GM12878 (cell line): ENCODE data around the gene MAML3. TPM values are rescaled to one million over a fixed set of nuclear protein-coding genes. Genes with fewer than 3 reads are reported as not detected.

Experiments
- ATAC-seq: fragments of 200-7000 bp; cut with Tn5 transposase; 3 replicates; pipeline ENCODE4 v1.9.1; 2020; ENCODE audit warnings: mild to moderate bottlenecking, moderate library complexity
- BruUV-seq: library from RNA; stranded (reverse); fragments of 400-500 nt; replicated peaks from 2 replicates; lab custom pipeline; 2021; lab: Mats Ljungman, UMichigan
- CTCF ChIA-PET: fragments of 300-600 bp; sonication (Branson Sonifier 250); formaldehyde crosslinking; extraction: SDS; loops from one replicate; lab custom pipeline; 2021; ENCODE audit warnings: inconsistent platforms; lab: Yijun Ruan, JAX
- POLR2A ChIA-PET: fragments of 350-600 bp; formaldehyde crosslinking; extraction: SDS; loops from one replicate; lab custom pipeline; 2021; ENCODE audit warnings: inconsistent platforms; lab: Charles Lee
- RAD21 ChIA-PET: fragments of 300-600 bp; sonication (Branson Sonifier 250); formaldehyde crosslinking; loops from one replicate; lab custom pipeline; 2023; ENCODE audit warnings: antibody characterized with exemption; ENCODE audit not compliant: unreplicated experiment; lab: Charles Lee
- SMC1A ChIA-PET: fragments of 300-600 bp; sonication (Branson Sonifier 250); formaldehyde crosslinking; loops from one replicate; lab custom pipeline; 2023; ENCODE audit not compliant: unreplicated experiment, uncharacterized antibody; lab: Charles Lee
- DNase-seq: peaks from one replicate; pipeline ENCODE4 v3.0.0-alpha.2; 2011; ENCODE audit warnings: low read depth, low spot score
- FAIRE-seq: peaks from 3 replicates; lab custom pipeline; 2011; peaks lifted over from hg19 to GRCh38; lab: Jason Lieb, UNC
- H2AFZ ChIP-seq: 2 replicates; pipeline ENCODE4 v1.6.0; 2011; ENCODE audit warnings: low read depth, low read length, control low read depth; ENCODE audit not compliant: control insufficient read depth
- H3K27ac ChIP-seq: 2 replicates; pipeline ENCODE4 v1.5.1; 2011; ENCODE audit warnings: control low read depth; ENCODE audit not compliant: control insufficient read depth, insufficient read depth
- H3K27me3 ChIP-seq, 2 experiments: replicated peaks in 1 of 2; 2 replicates each; pipeline versions ENCODE4 v1.6.0 to v1.6.1; 2011; ENCODE audit warnings: low read length in 1 of 2; ENCODE audit not compliant: control insufficient read depth in 2 of 2, insufficient read depth in 2 of 2
- H3K36me3 ChIP-seq, 2 experiments: 2 replicates each; pipeline ENCODE4 v1.5.1; 2011; ENCODE audit warnings: low read length in 1 of 2; ENCODE audit not compliant: control insufficient read depth in 2 of 2, insufficient read depth in 2 of 2
- H3K4me1 ChIP-seq: 2 replicates; pipeline ENCODE4 v1.6.1; 2011; ENCODE audit warnings: mild to moderate bottlenecking, low read length, moderate library complexity, mixed read lengths; ENCODE audit not compliant: control insufficient read depth, insufficient read depth
- H3K4me2 ChIP-seq: 2 replicates; pipeline ENCODE4 v1.6.0; 2011; ENCODE audit warnings: control low read depth; ENCODE audit not compliant: control insufficient read depth, insufficient read depth
- H3K4me3 ChIP-seq: fragments of 200-600 bp; sonication (generic); 2 replicates; pipeline ENCODE4 v1.5.1; 2016
- H3K79me2 ChIP-seq: 2 replicates; pipeline ENCODE4 v1.6.0; 2011; ENCODE audit warnings: low read length; ENCODE audit not compliant: control insufficient read depth, insufficient read depth
- H3K9ac ChIP-seq: 2 replicates; pipeline ENCODE4 v1.8.0; 2011; ENCODE audit warnings: low read length, control low read depth, mixed read lengths; ENCODE audit not compliant: control insufficient read depth, insufficient read depth
- H3K9me3 ChIP-seq: replicated peaks from 3 replicates; pipeline ENCODE4 v1.5.1; 2011; ENCODE audit warnings: mild to moderate bottlenecking, low read length; ENCODE audit not compliant: control insufficient read depth, insufficient read depth
- H4K20me1 ChIP-seq: 2 replicates; pipeline ENCODE4 v1.6.0; 2011; ENCODE audit not compliant: control insufficient read depth, insufficient read depth
- BHLHE40 ChIP-seq, 2 experiments: fragments of 450-650 bp in 1 of 2; IDR thresholded peaks; 2 replicates each; pipeline ENCODE4 v1.6.1; 2011 to 2017; ENCODE audit warnings: low read depth in 2 of 2, borderline replicate concordance in 1 of 2, improper control_type of control experiment in 1 of 2, low read length in 1 of 2, mild to moderate bottlenecking in 1 of 2
- EZH2 ChIP-seq: IDR thresholded peaks from 2 replicates; pipeline ENCODE4 v1.6.1; 2012; ENCODE audit warnings: low read depth, mild to moderate bottlenecking, control low read depth, inconsistent platforms, low read length, borderline replicate concordance; ENCODE audit not compliant: control insufficient read depth
- IKZF1 ChIP-seq: fragments of 450-650 bp; conservative IDR thresholded peaks from 2 replicates; pipeline ENCODE4 v1.6.1; 2017; ENCODE audit warnings: antibody characterized with exemption, mild to moderate bottlenecking
- RUNX3 ChIP-seq: IDR thresholded peaks from 2 replicates; pipeline ENCODE4 v1.6.1; 2012; ENCODE audit warnings: low read length, inconsistent platforms
- SMARCA5 ChIP-seq: fragments of 450-650 bp; IDR thresholded peaks from 2 replicates; pipeline ENCODE4 v1.6.1; 2017; ENCODE audit warnings: mild to moderate bottlenecking
- SRF ChIP-seq, 2 experiments: IDR thresholded peaks; 2 replicates each; pipeline ENCODE4 v1.6.1; 2011; ENCODE audit warnings: low read depth in 2 of 2, low read length in 2 of 2, mild to moderate bottlenecking in 1 of 2, moderate library complexity in 1 of 2
- TCF7 ChIP-seq: IDR thresholded peaks from 2 replicates; pipeline ENCODE4 v1.6.1; 2014; ENCODE audit warnings: antibody characterized with exemption, borderline replicate concordance
- WRNIP1 ChIP-seq: IDR thresholded peaks from 2 replicates; pipeline ENCODE4 v1.6.1; 2011; ENCODE audit warnings: low read depth, low read length, improper control_type of control experiment, borderline replicate concordance
- ZNF207 ChIP-seq: fragments of 450-650 bp; IDR thresholded peaks from 2 replicates; pipeline ENCODE4 v1.6.1; 2014; ENCODE audit warnings: antibody characterized with exemption, mild to moderate bottlenecking, borderline replicate concordance
- ZNF622 ChIP-seq: fragments of 450-650 bp; IDR thresholded peaks from 2 replicates; pipeline ENCODE4 v1.6.1; 2017; ENCODE audit warnings: mild to moderate bottlenecking, inconsistent platforms
- WGBS: methylation state at CpG from one replicate; pipeline ENCODE4 v1.1.6; 2016; ENCODE audit warnings: low lambda C conversion rate; ENCODE audit not compliant: insufficient replicate concordance, insufficient coverage; ENCODE audit errors: missing lambda C conversion rate; 5-methylcytosine and 5-hydroxymethylcytosine counted together
- in situ Hi-C: fragments of 300-500 bp; cut with MboI; formaldehyde crosslinking; loops from 9 replicates; pipeline ENCODE4 v1.14.3; 2018; ENCODE audit warnings: mixed read lengths
- intact Hi-C: fragments of 100-400 bp; cut with micrococcal nuclease; formaldehyde crosslinking; loops from one replicate; pipeline ENCODE4 v1.14.2; 2022; ENCODE audit not compliant: unreplicated experiment
- polyA plus RNA-seq, 11 experiments: library from polyadenylated mRNA; depleted of rRNA in 4 of 11; unstranded in 6 of 11; stranded (reverse) in 5 of 11; fragments of >200 nt; fragmentation: Nextera tagmentation in 4 of 11; fragmentation: Illumina TruSeq in 1 of 11; extraction: Ambion mirVana in 4 of 11; extraction: Trizol in 1 of 11; gene quantifications; 1 replicate in 1 of 11; 2 replicates in 10 of 11; pipeline versions ENCODE4 v1.2.1 to v1.2.3, GENCODE V29; 2011 to 2016; ENCODE audit warnings: inconsistent platforms in 2 of 11, missing spikeins in 2 of 11, low read depth in 1 of 11
- total RNA-seq, 4 experiments: library from RNA; depleted of rRNA in 3 of 4; stranded (reverse); fragments of >200 nt in 3 of 4; fragmentation: Illumina TruSeq in 1 of 4; extraction: Trizol in 1 of 4; gene quantifications; 2 replicates each; pipeline versions ENCODE4 v1.2.1 to v1.2.3, GENCODE V29; 2013 to 2021
- TF ChIP-seq, protein P1 (sequence below): fragments of 150-350 bp; IDR thresholded peaks from 2 replicates; pipeline ENCODE4 v1.6.1; 2014; ENCODE audit warnings: mild to moderate bottlenecking, low read depth, low read length
- TF ChIP-seq, protein P2 (sequence below): fragments of 450-650 bp; conservative IDR thresholded peaks from 2 replicates; pipeline ENCODE4 v1.6.1; 2017; ENCODE audit warnings: mild to moderate bottlenecking, moderate library complexity

Gene MAML3
- total and polyA plus RNA-seq, 10 of the 15 experiments (the other 5 are each of a cell fraction or from before 2014, with no cell fraction given) = under 0.01 to 0.53 (median 0.06) TPM; not detected in 2

DNA sequence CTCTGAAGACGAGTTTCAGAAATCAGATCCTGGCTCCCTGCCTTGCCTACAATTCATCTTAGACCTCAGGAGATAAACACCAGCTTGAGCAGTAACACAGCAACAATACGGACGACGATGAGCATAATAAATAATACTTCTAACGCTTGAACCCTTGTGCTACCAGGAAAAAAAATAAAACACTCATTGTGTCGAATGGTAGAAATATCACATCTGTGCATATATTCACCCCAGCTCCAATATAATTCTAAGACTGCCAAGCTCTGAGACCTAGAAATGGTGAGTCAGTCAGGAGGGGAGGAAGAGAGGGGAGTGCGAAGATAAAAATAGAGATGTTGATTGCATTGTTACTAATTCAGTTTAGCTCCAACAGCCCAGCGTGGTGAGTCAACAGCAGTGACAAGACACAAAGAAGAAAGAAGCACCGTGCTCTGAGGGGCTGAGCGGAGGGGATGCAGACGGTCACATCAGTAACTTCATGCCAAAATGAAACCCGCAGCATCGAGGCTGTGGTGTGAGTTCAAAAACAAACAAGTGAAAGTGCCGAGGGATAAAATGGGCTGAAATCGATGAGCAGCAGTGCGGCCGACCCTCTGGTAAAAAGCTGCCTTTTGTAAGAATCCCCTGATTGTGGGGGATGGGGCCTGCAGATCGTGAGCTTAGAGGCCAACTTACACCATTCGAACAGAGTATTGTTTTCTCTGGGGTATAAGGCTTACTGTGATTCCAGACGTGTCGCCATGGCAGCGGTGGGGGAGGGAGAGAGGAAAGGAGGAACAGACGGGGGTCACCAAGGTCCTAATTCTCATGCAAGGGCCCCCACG, 338.0 kb downstream of the MAML3 start:
- CTCF ChIA-PET = no interaction called here
- 29% methylated on average over 23 of the region's 24 CpGs for WGBS
- Histone ChIP-seq H4K20me1 (no peaks in the 10 kb centered on the region), H3K27me3 (no peaks in the 10 kb centered on the region; a peak in 2 of 4 replicates), H3K4me2 (no peak overlapping the region), H2AFZ (no peak overlapping the region), H3K9ac (no peak overlapping the region), H3K4me1 (no peaks in the 10 kb centered on the region), H3K36me3 (no peaks in the 10 kb centered on the region), H3K9me3 (no peaks in the 10 kb centered on the region), H3K4me3 (no peak overlapping the region), H3K27ac (no peak overlapping the region), H3K79me2 (no peaks in the 10 kb centered on the region)
- ATAC-seq (no peak), FAIRE-seq (no peak), DNase-seq (no peak)
- TF ChIP-seq SRF (IDR thresholded peaks at IDR 0.05; ENCODE audit: low read depth in 2 of 2, low read length in 2 of 2) (no peak), ZNF622 (no peak), TCF7 (no peak), SMARCA5 (no peak), ZNF207 (no peak), WRNIP1 (no peak), IKZF1 (no peak), BHLHE40 (IDR thresholded peaks at IDR 0.05; ENCODE audit: borderline replicate concordance in 1 of 2, low read depth in 2 of 2, low read length in 1 of 2) (no peak), EZH2 (no peak), RUNX3 (no peak)
- TF ChIP-seq, protein P1, sequence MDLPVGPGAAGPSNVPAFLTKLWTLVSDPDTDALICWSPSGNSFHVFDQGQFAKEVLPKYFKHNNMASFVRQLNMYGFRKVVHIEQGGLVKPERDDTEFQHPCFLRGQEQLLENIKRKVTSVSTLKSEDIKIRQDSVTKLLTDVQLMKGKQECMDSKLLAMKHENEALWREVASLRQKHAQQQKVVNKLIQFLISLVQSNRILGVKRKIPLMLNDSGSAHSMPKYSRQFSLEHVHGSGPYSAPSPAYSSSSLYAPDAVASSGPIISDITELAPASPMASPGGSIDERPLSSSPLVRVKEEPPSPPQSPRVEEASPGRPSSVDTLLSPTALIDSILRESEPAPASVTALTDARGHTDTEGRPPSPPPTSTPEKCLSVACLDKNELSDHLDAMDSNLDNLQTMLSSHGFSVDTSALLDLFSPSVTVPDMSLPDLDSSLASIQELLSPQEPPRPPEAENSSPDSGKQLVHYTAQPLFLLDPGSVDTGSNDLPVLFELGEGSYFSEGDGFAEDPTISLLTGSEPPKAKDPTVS = no peak
- TF ChIP-seq, protein P2, sequence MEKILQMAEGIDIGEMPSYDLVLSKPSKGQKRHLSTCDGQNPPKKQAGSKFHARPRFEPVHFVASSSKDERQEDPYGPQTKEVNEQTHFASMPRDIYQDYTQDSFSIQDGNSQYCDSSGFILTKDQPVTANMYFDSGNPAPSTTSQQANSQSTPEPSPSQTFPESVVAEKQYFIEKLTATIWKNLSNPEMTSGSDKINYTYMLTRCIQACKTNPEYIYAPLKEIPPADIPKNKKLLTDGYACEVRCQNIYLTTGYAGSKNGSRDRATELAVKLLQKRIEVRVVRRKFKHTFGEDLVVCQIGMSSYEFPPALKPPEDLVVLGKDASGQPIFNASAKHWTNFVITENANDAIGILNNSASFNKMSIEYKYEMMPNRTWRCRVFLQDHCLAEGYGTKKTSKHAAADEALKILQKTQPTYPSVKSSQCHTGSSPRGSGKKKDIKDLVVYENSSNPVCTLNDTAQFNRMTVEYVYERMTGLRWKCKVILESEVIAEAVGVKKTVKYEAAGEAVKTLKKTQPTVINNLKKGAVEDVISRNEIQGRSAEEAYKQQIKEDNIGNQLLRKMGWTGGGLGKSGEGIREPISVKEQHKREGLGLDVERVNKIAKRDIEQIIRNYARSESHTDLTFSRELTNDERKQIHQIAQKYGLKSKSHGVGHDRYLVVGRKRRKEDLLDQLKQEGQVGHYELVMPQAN = no peak
- RAD21 ChIA-PET = no interaction called here
- intact Hi-C loops (no loop called here), in situ Hi-C loops (no loop called here)
- POLR2A ChIA-PET = no interaction called here
- BruUV-seq = no TSS peak
- SMC1A ChIA-PET = no interaction called here
